H9 (cell line): Measurements from ENCODE around the gene CHCHD3. TPM values are rescaled to one million over a fixed set of nuclear protein-coding genes. Genes with fewer than 3 reads are reported as not detected.
A peak's percentile ranks its signal among the peaks of the same experiment; 100 is the strongest.

Experiments
- DNase-seq: peaks from one replicate; pipeline ENCODE4 v3.0.0-alpha.2; 2017
- H2AFZ ChIP-seq: one replicate; pipeline ENCODE4 v1.6.1; 2013; ENCODE audit warnings: mild to moderate bottlenecking, low read length, control low read depth, moderate library complexity
- H2AK5ac ChIP-seq: 2 replicates; pipeline ENCODE4 v1.6.1; 2013; ENCODE audit warnings: low read length, control low read depth, mixed read lengths; ENCODE audit not compliant: insufficient read length
- H2BK120ac ChIP-seq: one replicate; pipeline ENCODE4 v1.6.1; 2013; ENCODE audit warnings: low read depth, mild to moderate bottlenecking, low read length, control low read depth, inconsistent platforms; ENCODE audit not compliant: poor library complexity, severe bottlenecking
- H2BK12ac ChIP-seq: 2 replicates; pipeline ENCODE4 v1.6.1; 2013; ENCODE audit warnings: low read length, control low read depth, mixed read lengths, low read depth; ENCODE audit not compliant: insufficient read length
- H2BK15ac ChIP-seq: 2 replicates; pipeline ENCODE4 v1.6.1; 2013; ENCODE audit warnings: low read depth, low read length, control low read depth
- H2BK20ac ChIP-seq: one replicate; pipeline ENCODE4 v1.6.1; 2013; ENCODE audit warnings: low read depth, mild to moderate bottlenecking, low read length, control low read depth, inconsistent platforms; ENCODE audit not compliant: poor library complexity, severe bottlenecking
- H2BK5ac ChIP-seq: 2 replicates; pipeline ENCODE4 v1.6.1; 2013; ENCODE audit warnings: low read length, control low read depth, mixed read lengths; ENCODE audit not compliant: insufficient read length
- H3K14ac ChIP-seq: 2 replicates; pipeline ENCODE4 v1.6.1; 2013; ENCODE audit warnings: low read length, control low read depth; ENCODE audit not compliant: insufficient read depth
- H3K18ac ChIP-seq: 2 replicates; pipeline ENCODE4 v1.6.1; 2013; ENCODE audit warnings: low read depth, mild to moderate bottlenecking, mixed read lengths, low read length, control low read depth; ENCODE audit not compliant: insufficient read length
- H3K23ac ChIP-seq: 2 replicates; pipeline ENCODE4 v1.6.1; 2013; ENCODE audit warnings: low read length, control low read depth, mixed read lengths, low read depth; ENCODE audit not compliant: insufficient read length
- H3K23me2 ChIP-seq: 2 replicates; pipeline ENCODE4 v1.6.1; 2013; ENCODE audit warnings: low read depth, mild to moderate bottlenecking, mixed read lengths, low read length, control low read depth; ENCODE audit not compliant: insufficient read length, poor library complexity, severe bottlenecking
- H3K27ac ChIP-seq: 2 replicates; pipeline ENCODE4 v1.5.1; 2013; ENCODE audit warnings: low read length, control low read depth, mixed read lengths, low read depth; ENCODE audit not compliant: insufficient read length
- H3K27me3 ChIP-seq: 2 replicates; pipeline ENCODE4 v1.6.1; 2013; ENCODE audit warnings: low read length, control low read depth, inconsistent platforms; ENCODE audit not compliant: insufficient read depth
- H3K4ac ChIP-seq: 2 replicates; pipeline ENCODE4 v1.6.1; 2013; ENCODE audit warnings: low read depth, mild to moderate bottlenecking, control low read depth, inconsistent platforms, low read length, moderate library complexity
- H3K4me1 ChIP-seq: 2 replicates; pipeline ENCODE4 v1.6.1; 2013; ENCODE audit warnings: low read length, control low read depth, inconsistent platforms; ENCODE audit not compliant: insufficient read depth
- H3K4me2 ChIP-seq: 2 replicates; pipeline ENCODE4 v1.6.1; 2013; ENCODE audit warnings: low read length, control low read depth, mixed read lengths; ENCODE audit not compliant: insufficient read length, insufficient read depth
- H3K56ac ChIP-seq: 2 replicates; pipeline ENCODE4 v1.6.1; 2013; ENCODE audit warnings: low read depth, mild to moderate bottlenecking, mixed read lengths, low read length, control low read depth; ENCODE audit not compliant: insufficient read length
- H3K79me1 ChIP-seq: 2 replicates; pipeline ENCODE4 v1.6.1; 2013; ENCODE audit warnings: low read depth, mild to moderate bottlenecking, moderate library complexity, low read length, control low read depth, inconsistent platforms; ENCODE audit not compliant: insufficient read depth, poor library complexity, severe bottlenecking
- H3K79me2 ChIP-seq: 2 replicates; pipeline ENCODE4 v1.6.1; 2013; ENCODE audit warnings: low read length, control low read depth, inconsistent platforms; ENCODE audit not compliant: insufficient read depth
- H3K9ac ChIP-seq: 2 replicates; pipeline ENCODE4 v1.6.1; 2013; ENCODE audit warnings: low read length, control low read depth, mixed read lengths; ENCODE audit not compliant: insufficient read length; ENCODE audit errors: extremely low read depth
- H3K9me3 ChIP-seq: one replicate; pipeline ENCODE4 v1.6.1; 2013; ENCODE audit warnings: low read depth, low read length, inconsistent platforms; ENCODE audit not compliant: control insufficient read depth
- H3T11ph ChIP-seq: one replicate; pipeline ENCODE4 v1.6.1; 2013; ENCODE audit warnings: mild to moderate bottlenecking, low read length, control low read depth, inconsistent platforms
- H4K20me1 ChIP-seq: one replicate; pipeline ENCODE4 v1.6.1; 2013; ENCODE audit not compliant: control insufficient read depth, insufficient read length, insufficient read depth
- H4K5ac ChIP-seq: 2 replicates; pipeline ENCODE4 v1.6.1; 2013; ENCODE audit warnings: low read depth, mild to moderate bottlenecking, mixed read lengths, low read length, control low read depth; ENCODE audit not compliant: insufficient read length
- H4K8ac ChIP-seq: replicated peaks from 2 replicates; pipeline ENCODE4 v1.6.1; 2013; ENCODE audit warnings: low read length, control low read depth, mixed read lengths, low read depth; ENCODE audit not compliant: insufficient read length
- H4K91ac ChIP-seq: 2 replicates; pipeline ENCODE4 v1.6.1; 2013; ENCODE audit warnings: low read depth, mild to moderate bottlenecking, moderate library complexity, mixed read lengths, low read length, control low read depth; ENCODE audit not compliant: insufficient read length
- H3K27ac Mint-ChIP-seq, 3 experiments: 2 replicates in 2 of 3; 3 replicates in 1 of 3; pipeline ENCODE4 v1.8.0; 2020 to 2021; ENCODE audit warnings: mixed read lengths in 3 of 3, mild to moderate bottlenecking in 1 of 3, moderate library complexity in 1 of 3
- H3K27me3 Mint-ChIP-seq: 2 replicates; pipeline ENCODE4 v1.8.0; 2021; ENCODE audit warnings: low read depth, mild to moderate bottlenecking, moderate library complexity, mixed read lengths
- H3K36me3 Mint-ChIP-seq, 3 experiments: 2 replicates in 2 of 3; 3 replicates in 1 of 3; pipeline ENCODE4 v1.8.0; 2020 to 2021; ENCODE audit warnings: low read depth in 3 of 3, mixed read lengths in 3 of 3; ENCODE audit not compliant: insufficient read depth in 1 of 3
- H3K4me1 Mint-ChIP-seq, 2 experiments: 2 replicates each; pipeline ENCODE4 v1.8.0; 2020; ENCODE audit warnings: mixed read lengths in 2 of 2
- H3K4me3 Mint-ChIP-seq, 2 experiments: 2 replicates in 1 of 2; 3 replicates in 1 of 2; pipeline ENCODE4 v1.8.0; 2020 to 2021; ENCODE audit warnings: mild to moderate bottlenecking in 2 of 2, mixed read lengths in 2 of 2, moderate library complexity in 1 of 2
- H3K9me3 Mint-ChIP-seq, 2 experiments: 2 replicates in 1 of 2; 3 replicates in 1 of 2; pipeline ENCODE4 v1.8.0; 2020; ENCODE audit warnings: mild to moderate bottlenecking in 2 of 2, mixed read lengths in 2 of 2, moderate library complexity in 1 of 2
- CTCF ChIP-seq: fragments of 200-600 bp; sonication (generic); conservative IDR thresholded peaks from 3 replicates; pipeline ENCODE4 v1.8.0; 2021; ENCODE audit warnings: antibody characterized with exemption, mild to moderate bottlenecking
- WGBS: extraction: QIAGEN DNeasy Blood & Tissue Kit; methylation state at CpG from one replicate; pipeline ENCODE4 v1.1.7; 2013; ENCODE audit warnings: missing lambda C conversion rate, low lambda C conversion rate, mixed read lengths; ENCODE audit not compliant: insufficient read length; ENCODE audit errors: extremely low coverage; 5-methylcytosine and 5-hydroxymethylcytosine counted together
- total RNA-seq: library from RNA; stranded (reverse); gene quantifications from 2 replicates; pipeline ENCODE4 v1.2.1, GENCODE V29; 2021

The CHCHD3 gene
- total RNA-seq, 1 experiment from 2014 or later = 104 TPM

GRCh38 chr7:132784406-132784805 is 297.5 kb downstream of the CHCHD3 start:
- no CpG with 5 or more reads among the region's 4 CpGs for WGBS

More at GRCh38 chr7:132784406-132784805, 297.5 kb downstream of the CHCHD3 start:
- no peak for DNase-seq
- Histone ChIP-seq H3K4me1 (no peaks in the 10 kb centered on the region), H4K8ac (no peak overlapping the region), H3T11ph (no peak overlapping the region), H3K79me1 (no peaks in the 10 kb centered on the region), H3K4ac (no peak overlapping the region), H3K9me3 (no peaks in the 10 kb centered on the region), H3K27ac (no peak overlapping the region), H3K4me2 (no peak overlapping the region), H2BK12ac (no peak overlapping the region), H4K5ac (no peak overlapping the region), H3K23me2 (no peaks in the 10 kb centered on the region), H2BK120ac (no peak overlapping the region), H2BK5ac (no peak overlapping the region), H3K27me3 (no peaks in the 10 kb centered on the region), H2BK20ac (no peak overlapping the region), H3K23ac (no peak overlapping the region), H3K14ac (no peak overlapping the region), H2AFZ (no peak overlapping the region), H3K56ac (no peak overlapping the region), H2BK15ac (no peak overlapping the region), H4K20me1 (no peaks in the 10 kb centered on the region), H3K79me2 (no peaks in the 10 kb centered on the region), H2AK5ac (no peak overlapping the region), H3K18ac (no peak overlapping the region), H4K91ac (no peak overlapping the region), H3K9ac (no peak overlapping the region)
- H3K9me3 Mint-ChIP-seq = no peaks in the 10 kb centered on the region
- H3K4me3 Mint-ChIP-seq = no peak overlapping the region
- 0 out of 7 replicates have a peak overlapping the region, but pooled peaks of 1 of the 3 experiments have one; percentile 32 for H3K27ac Mint-ChIP-seq
- H3K36me3 Mint-ChIP-seq = peaks cover 3 to 21% (median 17%) of the 10 kb centered on the region in 3 experiments; a peak in 5 of 7 replicates
- peaks cover 5 to 10% of the 10 kb centered on the region in 2 experiments for H3K4me1 Mint-ChIP-seq
- TF ChIP-seq CTCF = no peak
- no peaks in the 10 kb centered on the region for H3K27me3 Mint-ChIP-seq
